GM19372 (cell line): ENCODE data around the gene NT5C2.

Experiments
- ATAC-seq: cut with Tn5 transposase; IDR thresholded peaks from one replicate; pipeline ENCODE4 v1.9.1; 2021; ENCODE audit warnings: mild to moderate bottlenecking, low read depth, moderate library complexity; ENCODE audit not compliant: unreplicated experiment

The NT5C2 gene

DNA sequence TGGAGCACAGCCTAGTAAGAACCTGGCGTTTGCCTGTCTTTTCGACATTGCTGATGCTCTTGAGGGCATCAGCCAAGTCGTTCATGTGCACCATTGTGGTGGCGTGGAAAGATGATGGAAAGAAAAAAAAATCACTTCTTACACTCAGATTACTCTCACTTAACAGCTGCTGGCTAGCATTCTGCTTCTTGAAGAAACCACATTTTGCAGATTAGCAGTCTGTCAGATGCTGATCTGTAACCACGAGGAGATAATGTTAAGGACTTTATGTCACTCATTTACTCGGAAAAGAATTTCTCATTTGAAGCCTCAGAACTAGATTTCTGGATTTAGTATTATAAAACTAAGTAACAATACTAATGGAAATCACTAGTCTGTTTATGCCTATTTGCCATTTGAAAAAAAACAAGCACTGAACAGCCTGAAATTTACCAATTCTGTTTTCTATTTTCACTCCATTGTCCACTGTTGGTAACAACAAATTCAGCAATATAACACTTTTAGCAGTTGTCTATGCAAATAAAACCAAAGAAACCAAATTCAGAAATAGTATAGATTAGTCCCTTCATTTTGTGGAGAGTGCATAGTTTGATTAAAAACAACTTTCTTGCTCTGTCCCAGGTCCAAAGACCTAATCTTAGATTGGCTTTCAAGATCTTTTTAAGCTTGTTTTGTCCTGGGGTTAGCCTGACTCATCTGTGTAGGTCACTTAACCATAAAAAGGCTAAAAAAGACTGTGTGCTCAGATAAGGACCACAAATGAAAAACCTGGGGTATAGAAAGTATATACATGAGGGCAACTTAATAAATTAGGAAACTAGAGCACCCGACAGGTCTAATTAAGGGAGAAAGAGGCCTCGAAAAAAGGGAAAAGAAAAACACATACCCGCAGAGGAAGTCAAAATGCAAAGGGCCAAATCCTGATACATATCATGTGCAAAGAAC, 67.5 kb downstream of the NT5C2 start:
- peak; percentile 66 for ATAC-seq

DNA sequence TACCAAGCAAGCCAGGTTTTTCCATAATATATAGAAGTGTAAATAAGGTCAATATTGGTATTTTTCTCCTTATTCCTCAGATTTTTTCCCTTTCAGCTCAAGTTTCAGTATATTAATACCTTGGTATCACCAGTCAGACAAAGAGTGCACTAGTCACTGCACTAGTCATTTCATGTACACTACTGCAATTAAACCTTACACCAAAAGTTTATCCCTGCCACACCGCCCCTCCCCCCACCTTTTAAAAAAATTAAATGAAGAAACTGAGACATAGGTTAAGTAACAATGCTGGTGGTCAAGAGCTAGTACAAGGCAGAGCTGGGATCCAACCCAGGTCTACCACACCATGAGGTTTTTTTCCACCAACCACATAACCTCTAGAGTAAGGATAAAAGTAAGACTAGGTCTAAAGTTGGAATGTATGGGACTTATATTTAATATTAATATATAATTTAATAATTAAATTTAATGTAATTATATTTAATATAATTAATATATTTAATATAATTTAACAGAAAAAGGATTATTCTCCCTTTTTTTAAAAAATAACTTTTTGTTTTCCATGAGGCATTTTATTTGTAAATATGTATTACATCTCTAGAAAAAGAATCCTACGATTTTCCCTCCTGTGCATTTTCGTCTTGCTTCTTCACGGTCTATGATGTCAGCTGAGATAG, 68.5 kb downstream of the NT5C2 start:
- ATAC-seq: no peak

DNA sequence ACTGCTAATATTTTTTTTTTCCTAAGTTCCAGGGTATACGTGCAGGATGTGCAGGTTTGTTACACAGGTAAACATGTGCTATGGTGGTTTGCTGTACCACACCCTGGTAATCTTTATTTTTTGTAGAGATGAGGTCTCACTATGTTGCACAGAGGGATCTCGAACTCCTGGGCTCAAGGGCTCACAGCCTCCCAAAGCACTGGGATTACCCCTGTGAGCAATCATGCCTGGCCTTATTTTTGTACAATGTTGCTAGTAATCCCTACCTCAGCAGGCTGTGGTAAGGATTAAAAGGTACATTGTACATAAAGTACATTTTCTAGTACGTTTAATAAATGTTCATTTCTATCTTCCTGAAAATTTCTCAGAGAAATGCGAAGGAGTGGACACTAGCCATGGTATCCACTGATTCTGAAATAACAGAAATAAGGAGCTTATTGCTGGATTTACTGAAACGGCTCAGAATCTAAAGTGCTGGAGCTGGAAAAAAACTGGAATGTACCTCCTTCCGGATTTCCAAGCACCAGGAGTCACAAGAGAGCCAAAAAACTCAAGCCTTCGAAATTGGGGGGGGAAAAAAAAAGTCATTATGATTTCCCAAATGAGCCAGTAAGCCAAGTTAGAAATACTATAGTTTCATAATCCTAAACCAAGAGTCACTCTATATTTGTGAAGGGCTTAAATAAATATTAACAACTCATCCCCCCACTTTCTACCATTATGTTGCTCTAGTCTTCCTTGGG, 69.6 kb downstream of the NT5C2 start:
- ATAC-seq: no peak

DNA sequence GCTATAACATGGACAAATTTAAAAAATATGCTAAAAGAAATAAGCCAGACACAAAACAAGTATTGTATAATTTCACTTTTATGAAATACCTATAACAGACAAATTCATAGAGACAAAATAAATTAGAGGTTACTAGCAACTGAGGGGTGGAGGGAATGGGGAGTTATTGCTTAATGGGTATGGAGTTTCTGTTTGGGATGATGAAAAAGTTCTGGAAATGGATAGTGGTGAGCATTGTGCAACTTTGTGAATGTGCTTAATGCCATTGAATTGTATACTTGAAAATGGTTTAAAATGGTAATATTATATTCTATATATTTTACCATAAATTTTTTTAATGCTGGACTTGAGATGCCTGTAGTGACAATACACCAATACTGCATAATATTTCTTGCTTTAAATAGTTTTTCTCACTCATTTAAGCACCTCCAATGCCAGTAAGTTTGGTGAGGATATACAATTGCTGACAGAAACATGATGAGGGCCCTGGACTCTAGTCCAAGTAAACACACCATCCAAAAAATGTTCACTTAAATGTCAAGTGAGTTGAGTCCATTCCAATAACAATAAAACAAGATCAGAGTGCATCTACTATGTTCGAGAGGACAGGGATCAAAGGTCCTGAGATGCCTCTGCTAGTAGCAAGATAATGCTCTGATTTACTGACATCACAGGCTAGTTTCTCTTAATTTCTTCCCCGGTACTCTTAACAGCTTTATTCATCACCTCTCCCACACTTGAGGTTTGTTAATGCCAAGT, 71.9 kb downstream of the NT5C2 start:
- no peak for ATAC-seq

DNA sequence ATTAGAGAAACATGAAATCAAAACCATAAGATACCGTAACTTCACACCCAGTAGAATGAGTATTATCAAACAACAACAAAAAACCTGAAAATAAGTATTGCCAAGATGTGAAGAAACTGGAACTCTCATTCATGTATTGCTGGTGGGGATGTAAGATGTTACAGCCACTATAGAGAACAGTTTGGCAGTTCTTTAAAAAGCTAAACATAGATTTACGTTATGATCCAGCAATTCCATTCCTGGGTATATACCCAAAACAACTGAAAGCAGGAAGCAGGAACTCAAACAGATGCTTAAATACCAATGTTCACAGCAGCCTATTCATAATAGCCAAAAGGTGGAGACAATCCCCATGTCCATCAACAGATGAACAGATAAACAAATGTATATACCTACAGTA, 72.5 kb downstream of the NT5C2 start:
- ATAC-seq: no peak

DNA sequence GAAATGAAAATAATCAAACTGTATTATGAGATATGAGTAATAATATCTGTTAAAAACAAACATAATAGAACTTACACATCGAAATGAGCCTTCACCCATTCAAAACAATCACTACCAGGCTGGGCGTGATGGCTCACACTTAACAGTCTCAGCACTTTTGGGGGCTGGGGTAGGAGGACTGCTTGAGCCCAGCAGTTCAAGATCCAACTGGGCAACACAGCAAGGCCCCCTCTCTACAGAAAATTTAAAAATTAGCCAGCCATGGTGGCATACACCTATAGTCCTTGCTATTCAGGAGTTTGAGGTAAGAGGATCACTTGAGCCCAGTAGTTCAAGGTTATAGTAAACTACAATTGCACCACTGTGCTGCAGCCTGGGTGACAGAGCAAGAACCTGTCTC, 75.8 kb downstream of the NT5C2 start:
- ATAC-seq: no peak

DNA sequence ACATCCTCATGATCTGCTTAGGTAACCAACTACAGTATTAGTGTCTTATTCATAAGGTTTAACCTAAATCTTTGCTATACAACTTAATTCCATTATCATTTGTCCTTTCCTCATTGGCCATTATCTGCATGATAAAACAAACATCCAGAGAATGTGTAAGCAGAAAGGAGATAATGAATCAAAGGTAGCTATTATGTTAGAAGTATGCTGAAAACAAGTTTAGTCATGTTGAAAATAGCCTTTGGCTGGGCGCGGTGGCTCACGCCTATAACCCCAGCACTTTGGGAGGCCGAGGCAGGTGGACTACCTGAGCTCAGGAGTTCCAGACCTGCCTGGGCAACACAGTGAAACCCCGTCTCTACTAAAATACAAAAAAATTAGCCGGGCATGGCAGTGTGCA, 78.2 kb downstream of the NT5C2 start:
- no peak for ATAC-seq

DNA sequence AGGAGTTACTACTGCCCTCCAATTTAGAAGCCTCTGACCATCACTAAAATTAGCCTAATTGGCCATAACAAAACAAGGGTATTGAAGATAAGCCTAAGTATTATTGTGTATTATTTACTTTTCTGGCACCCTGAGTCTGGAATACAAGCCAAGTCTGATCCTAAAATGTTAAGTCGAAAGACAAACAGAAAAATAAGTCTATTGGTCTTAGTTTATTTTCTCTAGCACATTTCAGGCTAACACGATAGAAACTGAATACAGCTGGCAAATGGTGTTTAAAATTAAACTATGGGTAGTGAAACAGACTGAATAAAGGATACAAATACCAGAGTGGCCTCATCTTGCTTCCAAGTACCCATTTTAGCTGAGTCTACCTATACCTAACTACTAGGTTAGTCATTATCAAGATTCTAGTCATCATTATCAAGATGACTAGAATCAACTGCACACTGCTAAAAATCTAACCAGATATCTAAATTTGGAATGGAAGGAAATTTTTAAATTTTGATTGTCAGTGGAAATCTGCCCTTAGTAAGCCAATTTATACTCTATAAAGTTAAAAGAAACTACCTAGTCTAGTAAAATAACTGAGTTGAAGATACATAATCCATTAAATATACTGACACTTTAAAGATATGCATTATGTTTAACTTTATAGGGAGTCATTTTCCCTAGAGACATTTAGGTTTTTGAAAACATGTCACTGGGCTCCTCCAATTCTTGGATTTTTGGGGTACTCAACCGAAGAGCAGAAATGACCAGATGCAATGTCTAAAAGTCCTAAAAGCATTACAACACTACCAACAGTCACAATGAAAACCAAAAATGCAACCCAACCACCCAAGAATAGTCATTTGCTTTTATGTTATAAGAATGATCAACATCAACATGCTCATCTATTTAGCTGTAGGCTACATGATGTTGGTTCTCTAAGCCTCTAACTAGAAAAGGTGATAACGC, 80.9 kb downstream of the NT5C2 start:
- no peak for ATAC-seq

DNA sequence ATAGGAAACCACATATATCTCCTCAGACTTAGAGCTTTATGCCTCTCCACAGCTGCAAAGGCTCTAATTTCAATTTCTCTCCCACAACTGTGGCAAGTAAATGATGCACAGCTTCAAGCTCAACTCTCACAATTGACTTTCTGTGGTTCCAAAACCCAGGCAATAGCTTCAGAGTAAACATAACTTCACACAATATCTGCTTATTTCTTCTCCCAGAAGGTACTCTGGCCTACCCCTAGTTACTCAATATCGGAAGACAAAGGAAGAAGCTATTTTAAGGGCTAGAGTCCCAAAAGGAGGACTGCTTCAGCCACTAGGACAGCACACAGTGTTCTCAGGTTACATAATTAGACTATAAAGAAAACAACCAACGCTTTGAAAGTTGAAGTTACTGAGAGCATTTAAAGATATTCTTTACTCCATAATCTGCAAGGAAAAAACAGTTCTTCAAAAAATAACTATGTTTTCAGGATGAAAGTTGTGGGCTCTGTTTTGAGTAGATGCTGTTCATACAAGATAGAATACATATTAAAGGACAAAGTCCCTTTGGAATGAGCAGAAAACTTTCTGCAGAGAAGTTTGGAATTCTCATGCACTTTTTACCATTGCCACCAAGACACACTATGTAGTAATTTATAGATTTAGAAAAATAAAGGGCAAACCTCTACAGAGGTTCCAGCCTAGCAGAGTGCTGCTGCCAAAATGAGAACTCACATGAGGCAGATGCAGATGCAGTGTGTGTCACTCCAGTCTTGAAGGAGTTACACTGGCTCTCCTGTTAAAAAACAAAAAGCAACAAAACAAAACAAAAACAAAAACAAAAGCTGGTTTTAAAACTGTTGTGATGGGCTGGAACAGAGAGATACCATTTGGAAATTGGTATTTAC, 81.8 kb downstream of the NT5C2 start:
- peak; percentile 62 for ATAC-seq

DNA sequence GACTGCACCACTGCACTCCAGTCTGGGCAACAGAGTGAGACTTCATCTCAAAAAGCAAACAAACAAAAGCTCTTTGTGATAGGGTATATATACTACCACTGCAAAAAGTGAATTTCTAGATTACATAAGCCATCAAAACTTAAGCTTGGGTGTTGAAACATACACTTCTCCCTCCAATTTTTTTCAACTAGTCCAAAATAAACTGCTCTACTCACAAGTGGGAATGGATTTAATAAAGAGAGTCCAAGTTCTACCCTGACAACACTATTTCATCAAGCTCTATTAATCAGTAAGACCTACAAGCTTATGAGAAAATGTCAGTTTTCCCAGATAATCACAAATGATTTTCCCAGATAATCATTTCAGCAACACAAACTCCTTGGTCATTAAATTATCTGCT, 82.7 kb downstream of the NT5C2 start:
- ATAC-seq: no peak

DNA sequence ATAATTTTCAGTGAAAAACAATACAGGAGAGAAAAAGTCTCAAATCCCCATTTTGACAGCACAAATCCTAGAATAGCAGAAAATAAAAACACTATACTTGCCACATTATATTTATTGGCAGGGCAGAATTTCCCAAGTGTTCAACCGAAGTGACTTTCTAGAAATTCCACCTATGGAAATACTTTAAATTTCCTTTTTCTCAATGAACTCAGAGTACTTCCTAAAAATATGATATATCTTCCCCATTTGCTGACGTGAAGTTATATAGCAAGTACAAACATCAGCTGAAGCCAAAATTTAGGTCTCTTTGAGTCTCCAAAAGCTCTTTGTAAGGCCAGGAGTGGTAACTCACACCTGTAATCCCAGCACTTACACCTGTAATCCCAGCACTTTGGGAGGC, 83.3 kb downstream of the NT5C2 start:
- ATAC-seq: no peak

DNA sequence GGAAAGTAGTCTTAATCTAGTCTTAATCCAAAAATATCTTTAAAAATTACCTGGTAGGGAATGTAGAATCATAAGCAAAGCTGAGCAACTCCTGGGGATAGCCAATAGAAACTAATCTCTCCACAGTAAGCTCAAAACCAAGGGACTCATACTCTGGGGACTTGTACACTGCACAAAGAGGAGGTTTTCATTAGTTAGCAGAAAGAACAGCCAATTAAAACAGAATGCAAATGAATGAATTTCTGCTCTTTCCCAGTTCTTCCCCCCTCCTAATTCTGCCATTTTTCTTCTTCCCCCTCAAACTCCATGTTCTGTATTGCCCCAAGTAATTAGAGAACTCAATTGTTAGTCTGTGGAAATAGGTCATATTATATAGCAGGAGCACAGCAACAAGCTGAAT, 86.5 kb downstream of the NT5C2 start:
- ATAC-seq: no peak

DNA sequence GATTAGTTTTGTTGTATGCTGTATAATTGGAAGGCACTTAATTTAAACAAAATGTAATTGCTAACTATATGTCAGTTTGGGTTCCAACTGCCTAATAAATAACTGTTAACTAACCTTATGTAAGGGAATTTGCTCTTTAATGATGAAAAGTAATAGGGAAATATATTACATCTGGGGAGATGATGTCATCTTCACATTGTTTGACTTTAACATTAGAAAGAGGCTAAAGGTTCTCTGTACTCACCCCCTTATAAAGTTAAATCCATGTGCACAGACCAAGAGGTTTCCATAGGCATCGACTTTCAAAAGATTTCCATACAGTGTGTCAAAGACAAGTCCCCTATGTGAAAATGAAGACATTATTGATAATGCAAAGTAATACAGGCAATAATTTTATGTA, 87.6 kb downstream of the NT5C2 start:
- no peak for ATAC-seq

DNA sequence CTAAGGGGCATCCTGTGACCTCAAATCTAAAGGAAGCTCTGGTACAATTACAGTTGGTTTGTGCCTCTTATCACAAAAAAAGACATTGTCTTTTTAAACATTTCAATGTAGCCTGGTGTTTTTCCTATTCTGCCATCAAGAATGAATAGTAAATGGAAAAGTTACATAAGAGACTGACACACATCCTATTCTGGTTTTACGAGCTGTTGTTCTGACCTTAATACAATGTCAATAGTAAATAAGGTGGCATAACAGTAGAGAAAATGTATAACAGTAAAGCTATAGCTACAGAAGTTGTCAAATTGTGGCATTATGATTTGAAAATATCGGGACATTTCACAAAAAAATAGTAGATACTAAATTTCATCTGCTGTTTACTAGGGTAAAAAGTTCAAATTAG, 88.4 kb downstream of the NT5C2 start:
- ATAC-seq: no peak

DNA sequence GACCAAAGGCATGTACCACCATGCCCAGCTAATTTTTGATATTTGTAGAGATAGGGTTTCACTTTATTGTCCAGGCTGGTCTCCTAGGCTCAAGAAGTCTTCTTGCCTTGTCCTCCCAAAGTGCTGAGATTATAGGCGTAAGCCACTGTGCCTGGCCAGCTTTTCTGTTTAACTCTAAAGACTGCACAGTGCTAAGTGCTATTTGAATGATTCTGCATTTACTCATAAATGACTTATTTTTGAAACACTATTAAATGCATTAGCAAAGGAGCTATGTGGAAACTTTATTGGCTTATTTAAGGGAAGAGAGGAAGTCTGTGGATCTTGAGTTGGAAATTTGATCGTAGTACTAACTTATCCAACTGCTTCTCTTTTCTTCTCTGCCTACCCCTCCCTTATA, 89.1 kb downstream of the NT5C2 start:
- ATAC-seq: no peak

DNA sequence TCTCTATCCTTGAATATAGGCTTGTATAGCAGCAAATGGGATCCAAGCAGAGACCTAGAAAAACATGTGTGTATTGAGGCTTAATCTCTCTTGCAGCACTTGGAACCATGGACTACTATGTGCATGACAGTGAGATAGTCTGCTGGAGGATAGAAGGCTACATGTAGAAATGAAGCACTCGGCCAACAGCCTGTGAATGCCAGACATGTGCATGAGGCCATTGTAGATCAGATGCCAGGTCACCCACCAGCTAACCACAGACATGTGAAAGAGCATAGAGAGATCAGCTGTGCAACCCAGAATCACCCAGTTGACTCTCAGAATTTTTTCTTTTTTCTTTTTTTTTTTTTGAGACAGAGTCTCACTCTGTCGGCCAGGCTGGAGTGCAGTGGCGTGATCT, 90.9 kb downstream of the NT5C2 start:
- ATAC-seq: no peak

DNA sequence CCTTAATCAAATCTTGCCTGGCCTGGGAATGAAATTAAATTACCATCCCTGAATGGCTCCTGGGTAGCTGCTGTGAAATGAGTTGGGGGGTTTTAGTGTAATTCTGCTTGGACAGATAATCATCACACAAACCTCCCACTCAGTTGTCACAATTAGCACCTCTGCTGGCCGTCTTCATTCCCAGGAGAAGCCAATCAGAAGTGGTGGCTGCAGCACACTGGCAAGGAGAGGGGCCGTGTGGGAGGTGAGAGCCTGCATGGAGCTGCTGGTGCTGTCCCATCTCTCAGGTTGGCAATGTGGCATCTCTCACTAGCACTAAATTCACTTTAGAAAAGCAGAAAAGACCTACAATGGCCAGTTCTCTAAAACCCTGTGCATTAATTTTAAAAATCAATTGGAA, 92.5 kb downstream of the NT5C2 start:
- no peak for ATAC-seq

DNA sequence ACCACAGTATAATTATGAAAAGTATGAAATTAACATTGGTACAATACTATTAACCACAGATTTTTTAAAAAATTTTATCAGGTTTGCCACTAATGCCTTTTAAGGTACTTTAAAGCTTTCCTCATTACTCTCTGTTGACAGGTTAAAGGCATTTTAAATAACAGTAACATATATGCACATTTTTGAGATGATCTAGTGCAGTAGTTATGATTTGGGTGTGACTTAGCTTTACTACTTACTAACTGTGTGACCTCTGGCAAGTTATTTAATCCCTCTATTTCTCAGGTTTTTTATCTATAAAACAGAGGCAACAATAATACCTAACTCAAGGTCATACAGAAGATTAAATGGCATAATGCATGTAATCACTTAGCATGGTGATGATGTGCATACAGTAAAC, 94.8 kb downstream of the NT5C2 start:
- no peak for ATAC-seq
